ENCODE measurements around the gene TMEM52B.

TMEM52B gene

DNA sequence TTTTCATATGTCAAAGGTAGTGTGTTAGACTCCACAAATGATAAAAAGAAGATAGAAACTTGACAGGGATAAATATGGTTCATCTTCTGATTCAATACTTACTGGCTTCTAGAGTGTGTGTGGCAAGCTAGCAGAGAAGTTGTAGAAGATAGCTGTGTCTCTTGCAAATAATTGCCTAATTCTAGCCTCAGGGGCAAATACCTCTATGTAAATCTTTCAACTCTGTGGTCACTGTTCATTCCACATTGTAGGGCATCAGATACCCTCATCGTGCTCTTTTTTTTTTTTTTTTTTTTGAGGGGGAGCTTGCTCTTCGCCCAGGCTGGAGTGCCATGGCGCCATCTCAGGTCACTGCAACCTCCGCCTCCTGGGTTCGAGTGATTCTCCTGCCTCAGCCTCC is 8.6 kb upstream of the TMEM52B start:
- no CpG with 5 or more reads among the region's 5 CpGs for WGBS, 2 donors (ENCODE audit: extremely low coverage in 2 of 2, insufficient read length in 2 of 2, insufficient replicate concordance in 1 of 2)
- Histone ChIP-seq H3K4me3 (ENCODE audit: low read length in 2 of 2) (no peak overlapping the region), H3K4ac (ENCODE audit: low read length) (no peak overlapping the region), H3K9me3 (replicated peaks in 1 of 2; ENCODE audit: control insufficient read depth in 2 of 2, insufficient read depth in 1 of 2, low read depth in 1 of 2, low read length in 2 of 2) (no peaks in the 10 kb centered on the region), H2AFZ (ENCODE audit: low read length) (no peak overlapping the region), H3K18ac (ENCODE audit: low read length) (no peak overlapping the region), H3K79me1 (ENCODE audit: low read depth, low read length) (no peaks in the 10 kb centered on the region), H2BK120ac (ENCODE audit: low read depth, low read length) (no peak overlapping the region), H3K36me3 (replicated peaks in 1 of 2; ENCODE audit: control insufficient read depth in 2 of 2, insufficient read depth in 2 of 2, low read length in 2 of 2) (no peaks in the 10 kb centered on the region), H3K9ac (ENCODE audit: low read depth, low read length, poor library complexity) (no peak overlapping the region), H4K8ac (ENCODE audit: low read depth, low read length) (no peak overlapping the region), H3K4me2 (ENCODE audit: insufficient read depth, low read length, poor library complexity, severe bottlenecking) (no peak overlapping the region), H3K4me1 (ENCODE audit: control insufficient read depth in 2 of 2, insufficient read depth in 1 of 2, low read depth in 1 of 2, low read length in 2 of 2) (no peaks in the 10 kb centered on the region), H2BK5ac (ENCODE audit: low read length) (no peak overlapping the region), H2BK15ac (ENCODE audit: low read length) (no peak overlapping the region), H2AK5ac (ENCODE audit: low read depth, low read length) (no peak overlapping the region), H3K14ac (ENCODE audit: low read length) (no peak overlapping the region), H3K27me3 (ENCODE audit: control insufficient read depth in 3 of 3, insufficient read depth in 3 of 3, low read depth in 1 of 3, low read length in 3 of 3) (no peaks in the 10 kb centered on the region), H4K91ac (ENCODE audit: low read depth, low read length, poor library complexity) (no peak overlapping the region), H3K23ac (ENCODE audit: low read depth, low read length, poor library complexity) (no peak overlapping the region), H2BK12ac (ENCODE audit: low read length) (no peak overlapping the region), H3K27ac (replicated peaks; ENCODE audit: low read length) (no peak overlapping the region)
- no peak for DNase-seq (ENCODE audit: low spot score)

GRCh38 chr12:10171973-10172728 is 6.7 kb upstream of the TMEM52B start, which contains the start of gene OLR1:
OLR1 (minus strand) TSS chr12:10172132; CDS start chr12:10172077, 55 bp downstream.
- no peak within 1 kb of the TSS for H2AFZ ChIP-seq (ENCODE audit: low read length)
- no peak within 1 kb of the TSS for H4K91ac ChIP-seq (ENCODE audit: low read depth, low read length, poor library complexity)
- H3K79me1 ChIP-seq (ENCODE audit: low read depth, low read length), result no peaks in the 10 kb centered on the region
- H4K8ac ChIP-seq (ENCODE audit: low read depth, low read length), result no peak within 1 kb of the TSS
- no peaks in the 10 kb centered on the region for H3K4me1 ChIP-seq (ENCODE audit: control insufficient read depth in 2 of 2, insufficient read depth in 1 of 2, low read depth in 1 of 2, low read length in 2 of 2)
- H3K4ac ChIP-seq (ENCODE audit: low read length), result no peak within 1 kb of the TSS
- H3K27ac ChIP-seq (replicated peaks; ENCODE audit: low read length), result no peak within 1 kb of the TSS
- H3K18ac ChIP-seq (ENCODE audit: low read length), result no peak within 1 kb of the TSS
- H3K9me3 ChIP-seq (replicated peaks in 1 of 2; ENCODE audit: control insufficient read depth in 2 of 2, insufficient read depth in 1 of 2, low read depth in 1 of 2, low read length in 2 of 2), result no peaks in the 10 kb centered on the region
- H2BK5ac ChIP-seq (ENCODE audit: low read length), result no peak within 1 kb of the TSS
- no peaks in the 10 kb centered on the region for H3K36me3 ChIP-seq (replicated peaks in 1 of 2; ENCODE audit: control insufficient read depth in 2 of 2, insufficient read depth in 2 of 2, low read length in 2 of 2)
- no peaks in the 10 kb centered on the region for H3K27me3 ChIP-seq (ENCODE audit: control insufficient read depth in 3 of 3, insufficient read depth in 3 of 3, low read depth in 1 of 3, low read length in 3 of 3)
- no peak within 1 kb of the TSS for H3K4me3 ChIP-seq (ENCODE audit: low read length in 2 of 2)
- no peak for DNase-seq (ENCODE audit: low spot score)
- H3K14ac ChIP-seq (ENCODE audit: low read length), result no peak within 1 kb of the TSS
- H3K23ac ChIP-seq (ENCODE audit: low read depth, low read length, poor library complexity), result no peak within 1 kb of the TSS
- no CpG with 5 or more reads among the region's 7 CpGs for WGBS, 2 donors (ENCODE audit: extremely low coverage in 2 of 2, insufficient read length in 2 of 2, insufficient replicate concordance in 1 of 2)
- no peak within 1 kb of the TSS for H3K9ac ChIP-seq (ENCODE audit: low read depth, low read length, poor library complexity)
- H2BK12ac ChIP-seq (ENCODE audit: low read length), result no peak within 1 kb of the TSS
- H2AK5ac ChIP-seq (ENCODE audit: low read depth, low read length), result no peak within 1 kb of the TSS
- no peak within 1 kb of the TSS for H2BK15ac ChIP-seq (ENCODE audit: low read length)
- no peak within 1 kb of the TSS for H2BK120ac ChIP-seq (ENCODE audit: low read depth, low read length)
- H3K4me2 ChIP-seq (ENCODE audit: insufficient read depth, low read length, poor library complexity, severe bottlenecking), result no peak within 1 kb of the TSS

GRCh38 chr12:10174986-10175614 is 3.7 kb upstream of the TMEM52B start:
- H4K91ac ChIP-seq (ENCODE audit: low read depth, low read length, poor library complexity), result no peak overlapping the region
- H4K8ac ChIP-seq (ENCODE audit: low read depth, low read length), result no peak overlapping the region
- H3K18ac ChIP-seq (ENCODE audit: low read length), result no peak overlapping the region
- H3K9ac ChIP-seq (ENCODE audit: low read depth, low read length, poor library complexity), result no peak overlapping the region
- H2BK5ac ChIP-seq (ENCODE audit: low read length), result no peak overlapping the region
- H3K9me3 ChIP-seq (replicated peaks in 1 of 2; ENCODE audit: control insufficient read depth in 2 of 2, insufficient read depth in 1 of 2, low read depth in 1 of 2, low read length in 2 of 2), result no peaks in the 10 kb centered on the region
- H3K27me3 ChIP-seq (ENCODE audit: control insufficient read depth in 3 of 3, insufficient read depth in 3 of 3, low read depth in 1 of 3, low read length in 3 of 3), result peaks cover 0 to 12% (median 0%) of the 10 kb centered on the region in 3 experiments
- no peak overlapping the region for H3K27ac ChIP-seq (replicated peaks; ENCODE audit: low read length)
- H2AK5ac ChIP-seq (ENCODE audit: low read depth, low read length), result no peak overlapping the region
- no peak overlapping the region for H3K4me3 ChIP-seq (ENCODE audit: low read length in 2 of 2)
- no peak overlapping the region for H3K4ac ChIP-seq (ENCODE audit: low read length)
- H2BK15ac ChIP-seq (ENCODE audit: low read length), result no peak overlapping the region
- no peak overlapping the region for H3K4me2 ChIP-seq (ENCODE audit: insufficient read depth, low read length, poor library complexity, severe bottlenecking)
- H2AFZ ChIP-seq (ENCODE audit: low read length), result no peak overlapping the region
- no peaks in the 10 kb centered on the region for H3K36me3 ChIP-seq (replicated peaks in 1 of 2; ENCODE audit: control insufficient read depth in 2 of 2, insufficient read depth in 2 of 2, low read length in 2 of 2)
- H3K14ac ChIP-seq (ENCODE audit: low read length), result no peak overlapping the region
- H3K4me1 ChIP-seq (ENCODE audit: control insufficient read depth in 2 of 2, insufficient read depth in 1 of 2, low read depth in 1 of 2, low read length in 2 of 2), result no peaks in the 10 kb centered on the region
- no peak overlapping the region for H3K23ac ChIP-seq (ENCODE audit: low read depth, low read length, poor library complexity)
- DNase-seq (ENCODE audit: low spot score), result no peak
- no CpG with 5 or more reads among the region's 2 CpGs for WGBS, 2 donors (ENCODE audit: extremely low coverage in 2 of 2, insufficient read length in 2 of 2, insufficient replicate concordance in 1 of 2)
- no peak overlapping the region for H2BK120ac ChIP-seq (ENCODE audit: low read depth, low read length)
- no peaks in the 10 kb centered on the region for H3K79me1 ChIP-seq (ENCODE audit: low read depth, low read length)
- no peak overlapping the region for H2BK12ac ChIP-seq (ENCODE audit: low read length)

DNA sequence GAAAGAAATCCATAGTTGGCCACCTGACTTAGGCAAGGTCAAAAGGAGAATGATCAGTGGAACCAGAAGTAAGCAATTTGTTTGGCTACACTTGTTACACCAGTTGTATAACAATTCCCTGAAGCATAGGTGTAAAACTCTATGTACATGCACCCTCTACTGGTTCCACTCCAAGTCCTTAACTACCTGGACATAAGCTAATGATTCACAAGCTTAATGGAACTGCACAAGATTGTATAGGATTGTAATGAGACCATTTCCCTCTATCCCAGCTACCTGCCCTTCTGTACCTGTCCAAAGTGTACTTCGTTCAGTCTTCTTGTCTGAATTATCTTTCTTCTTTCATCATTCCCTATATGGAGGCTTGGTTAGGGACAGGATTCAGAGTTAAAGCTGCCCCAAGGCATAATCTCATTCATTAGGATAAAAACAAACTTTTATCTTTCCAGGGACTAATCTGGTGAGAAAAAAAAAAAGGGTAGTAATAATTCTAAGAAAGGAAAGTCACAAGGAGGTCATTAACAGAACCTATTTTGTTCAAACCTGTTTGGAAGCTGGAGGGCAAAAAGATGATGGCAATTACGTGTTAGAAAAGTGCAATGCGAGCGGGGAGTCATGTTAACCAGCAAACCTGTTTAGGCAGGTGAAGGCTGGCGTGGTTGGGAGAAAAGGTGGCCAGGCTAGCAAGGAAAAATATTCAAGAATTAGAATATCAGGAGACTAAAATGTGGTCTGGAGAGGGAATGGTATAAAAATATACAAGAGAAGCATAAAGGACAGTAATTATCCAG is 2.8 kb upstream of the TMEM52B start:
- H3K4ac ChIP-seq (ENCODE audit: low read length), result no peak overlapping the region
- peaks cover 0 to 12% (median 0%) of the 10 kb centered on the region in 3 experiments for H3K27me3 ChIP-seq (ENCODE audit: control insufficient read depth in 3 of 3, insufficient read depth in 3 of 3, low read depth in 1 of 3, low read length in 3 of 3)
- H3K4me2 ChIP-seq (ENCODE audit: insufficient read depth, low read length, poor library complexity, severe bottlenecking), result no peak overlapping the region
- H2BK12ac ChIP-seq (ENCODE audit: low read length), result no peak overlapping the region
- H3K9ac ChIP-seq (ENCODE audit: low read depth, low read length, poor library complexity), result no peak overlapping the region
- no peak overlapping the region for H4K91ac ChIP-seq (ENCODE audit: low read depth, low read length, poor library complexity)
- no peak overlapping the region for H2AFZ ChIP-seq (ENCODE audit: low read length)
- no peak overlapping the region for H2BK5ac ChIP-seq (ENCODE audit: low read length)
- no peak overlapping the region for H3K4me3 ChIP-seq (ENCODE audit: low read length in 2 of 2)
- no peak overlapping the region for H3K18ac ChIP-seq (ENCODE audit: low read length)
- H2AK5ac ChIP-seq (ENCODE audit: low read depth, low read length), result no peak overlapping the region
- H3K4me1 ChIP-seq (ENCODE audit: control insufficient read depth in 2 of 2, insufficient read depth in 1 of 2, low read depth in 1 of 2, low read length in 2 of 2), result no peaks in the 10 kb centered on the region
- H3K9me3 ChIP-seq (replicated peaks in 1 of 2; ENCODE audit: control insufficient read depth in 2 of 2, insufficient read depth in 1 of 2, low read depth in 1 of 2, low read length in 2 of 2), result no peaks in the 10 kb centered on the region
- no peak overlapping the region for H3K27ac ChIP-seq (replicated peaks; ENCODE audit: low read length)
- no peak overlapping the region for H4K8ac ChIP-seq (ENCODE audit: low read depth, low read length)
- no peaks in the 10 kb centered on the region for H3K79me1 ChIP-seq (ENCODE audit: low read depth, low read length)
- no peak overlapping the region for H3K23ac ChIP-seq (ENCODE audit: low read depth, low read length, poor library complexity)
- H3K14ac ChIP-seq (ENCODE audit: low read length), result no peak overlapping the region
- no peak for DNase-seq (ENCODE audit: low spot score)
- no CpG with 5 or more reads among the region's 5 CpGs for WGBS, 2 donors (ENCODE audit: extremely low coverage in 2 of 2, insufficient read length in 2 of 2, insufficient replicate concordance in 1 of 2)
- no peak overlapping the region for H2BK15ac ChIP-seq (ENCODE audit: low read length)
- no peak overlapping the region for H2BK120ac ChIP-seq (ENCODE audit: low read depth, low read length)
- H3K36me3 ChIP-seq (replicated peaks in 1 of 2; ENCODE audit: control insufficient read depth in 2 of 2, insufficient read depth in 2 of 2, low read length in 2 of 2), result no peaks in the 10 kb centered on the region
